Measurements from ENCODE around the gene SOBP.

SOBP gene

GRCh38 chr6:107604549-107604948 lies 114.6 kb downstream of the SOBP start:
- H3K4me1 ChIP-seq (ENCODE audit: control insufficient read depth, insufficient read depth, low read length): no peaks in the 10 kb centered on the region; the same call in 1 of the 2 replicates
- no peak for TF ChIP-seq REPIN1 (tag by site-specific recombination; IDR thresholded peaks at IDR 0.05; ENCODE audit: low read depth)
- no peak for TF ChIP-seq ZNF449 (tag by site-specific recombination; IDR thresholded peaks at IDR 0.05)
- TF ChIP-seq ZNF768 (tag by site-specific recombination; IDR thresholded peaks at IDR 0.05): no peak
- TF ChIP-seq ZNF626 (tag by site-specific recombination; IDR thresholded peaks at IDR 0.05): no peak
- no peak for TF ChIP-seq ZNF776 (tag by site-specific recombination; IDR thresholded peaks at IDR 0.05; ENCODE audit: borderline replicate concordance)
- no peak for TF ChIP-seq YY1 (tag by site-specific recombination; IDR thresholded peaks at IDR 0.05)
- TF ChIP-seq ZNF555 (tag by site-specific recombination; conservative IDR thresholded peaks at IDR 0.05): no peak
- TF ChIP-seq ZNF280D (tag by site-specific recombination; IDR thresholded peaks at IDR 0.05): no peak
- TF ChIP-seq RBAK (tag by site-specific recombination; IDR thresholded peaks at IDR 0.05): no peak
- TF ChIP-seq BCL11A (tag by site-specific recombination; IDR thresholded peaks at IDR 0.05; ENCODE audit: low read depth): no peak
- TF ChIP-seq PRDM1 (tag by site-specific recombination; IDR thresholded peaks at IDR 0.05): no peak
- no peak for TF ChIP-seq ZBTB48 (tag by site-specific recombination; IDR thresholded peaks at IDR 0.05)
- no peak for TF ChIP-seq ZNF664 (tag by site-specific recombination; IDR thresholded peaks at IDR 0.05)
- no peak for TF ChIP-seq ZNF624 (tag by site-specific recombination; IDR thresholded peaks at IDR 0.05)
- no peak for TF ChIP-seq ZNF488 (tag by site-specific recombination; IDR thresholded peaks at IDR 0.05)
- TF ChIP-seq ZNF155 (tag by site-specific recombination; IDR thresholded peaks at IDR 0.05): no peak
- TF ChIP-seq ZNF174 (tag by site-specific recombination; IDR thresholded peaks at IDR 0.05): no peak
- no peak for TF ChIP-seq ZNF837 (tag by site-specific recombination; IDR thresholded peaks at IDR 0.05)
- TF ChIP-seq ZNF10 (tag by site-specific recombination; IDR thresholded peaks at IDR 0.05): no peak
- no peak for TF ChIP-seq ZNF394 (tag by site-specific recombination; IDR thresholded peaks at IDR 0.05; ENCODE audit: borderline replicate concordance)
- ChIA-PET CTCF (interaction anchor here (1.0 kb wide), 1 partner anchor 9 kb away, joined by 3 read pairs; no protein-coding TSS in a partner anchor), POLR2A (no interaction called here)
- no peaks in the 10 kb centered on the region for H3K9me3 ChIP-seq (ENCODE audit: control insufficient read depth, insufficient read depth, low read depth, low read length)
- H3K36me3 ChIP-seq (ENCODE audit: control insufficient read depth in 2 of 2, insufficient read depth in 1 of 2, low read length in 2 of 2): no peaks in the 10 kb centered on the region
- H3K4me3 ChIP-seq (ENCODE audit: low read depth, low read length): no peak overlapping the region
- H3K27ac ChIP-seq (ENCODE audit: extremely low read depth, low read depth, low read length): no peak overlapping the region

GRCh38 chr6:107606407-107606806 lies 116.5 kb downstream of the SOBP start:
- Histone ChIP-seq H3K36me3 (ENCODE audit: control insufficient read depth in 2 of 2, insufficient read depth in 1 of 2, low read length in 2 of 2) (no peaks in the 10 kb centered on the region), H3K9me3 (ENCODE audit: control insufficient read depth, insufficient read depth, low read depth, low read length) (no peaks in the 10 kb centered on the region), H3K27ac (ENCODE audit: extremely low read depth, low read depth, low read length) (no peak overlapping the region), H3K4me3 (ENCODE audit: low read depth, low read length) (no peak overlapping the region), H3K4me1 (ENCODE audit: control insufficient read depth, insufficient read depth, low read length) (no peaks in the 10 kb centered on the region; the same call in 1 of the 2 replicates)
- ChIA-PET CTCF (interaction anchor here (0.6 to 1.2 kb wide), 3 partner anchors 27 to 454 kb away, joined by 3 to 4 read pairs (median 3); no protein-coding TSS in a partner anchor), POLR2A (no interaction called here)
- TF ChIP-seq ZNF274 (IDR thresholded peaks at IDR 0.05; ENCODE audit: low read length) (no peak), ZNF274 (tag by site-specific recombination; IDR thresholded peaks at IDR 0.05; ENCODE audit: borderline replicate concordance) (no peak), ZNF580 (tag by site-specific recombination; IDR thresholded peaks at IDR 0.05) (no peak), ZSCAN23 (tag by site-specific recombination; IDR thresholded peaks at IDR 0.05) (no peak), HOXD13 (CRISPR knock-in tag; IDR thresholded peaks at IDR 0.05; ENCODE audit: borderline replicate concordance) (no peak), PRDM10 (tag by site-specific recombination; IDR thresholded peaks at IDR 0.05) (no peak), KLF17 (tag by site-specific recombination; IDR thresholded peaks at IDR 0.05) (no peak)

Data from HEK293 (cell line).